ENCODE measurements around the gene TMEM134.
"Not testable (repeated sequence)": the region's sequence is repeated elsewhere in the genome, so short reads cannot be mapped to it uniquely, and the experiment has no call there.

The TMEM134 gene

DNA sequence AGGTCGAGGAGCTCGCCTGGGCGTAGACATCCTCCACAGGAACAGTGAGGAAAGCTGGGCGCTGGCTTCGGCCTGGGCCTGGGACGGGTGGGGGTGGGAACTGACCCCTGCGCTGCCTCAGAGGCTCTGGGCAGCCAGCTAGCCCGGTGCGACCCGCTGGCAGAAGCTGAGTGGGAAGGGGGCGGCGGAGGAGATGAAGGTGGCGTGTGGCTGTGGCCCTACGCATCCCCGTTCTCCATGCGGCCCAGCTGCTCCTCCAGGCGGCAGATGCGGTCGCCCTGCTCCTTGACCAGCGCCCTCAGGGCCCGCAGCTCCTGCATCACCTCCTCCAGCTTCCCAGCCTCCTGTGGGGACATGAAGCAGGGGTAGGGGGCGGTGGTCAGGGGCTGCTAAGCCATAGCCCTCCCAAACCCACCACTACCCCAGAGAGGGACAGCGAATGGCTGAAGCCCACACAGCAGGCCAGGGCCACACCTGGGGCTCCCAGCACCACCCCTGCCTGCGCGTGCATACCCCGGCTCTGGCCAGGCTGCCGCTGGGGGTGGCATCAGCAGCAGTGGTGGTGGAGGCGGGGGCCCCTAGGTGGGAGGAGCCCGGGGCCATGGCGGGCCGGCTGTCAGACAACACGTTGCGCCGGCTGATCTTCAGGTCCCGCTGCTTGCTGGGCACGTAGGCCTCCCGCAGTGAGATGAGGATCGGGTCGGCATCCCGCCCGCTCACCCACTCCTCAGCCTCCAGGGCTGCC, 30.7 kb downstream of the TMEM134 start:
- no peak for DNase-seq (ENCODE audit: low spot score)

GRCh38 chr11:67437809-67438157, 31.3 kb downstream of the TMEM134 start:
- DNase-seq (ENCODE audit: low spot score), result no peak

DNA sequence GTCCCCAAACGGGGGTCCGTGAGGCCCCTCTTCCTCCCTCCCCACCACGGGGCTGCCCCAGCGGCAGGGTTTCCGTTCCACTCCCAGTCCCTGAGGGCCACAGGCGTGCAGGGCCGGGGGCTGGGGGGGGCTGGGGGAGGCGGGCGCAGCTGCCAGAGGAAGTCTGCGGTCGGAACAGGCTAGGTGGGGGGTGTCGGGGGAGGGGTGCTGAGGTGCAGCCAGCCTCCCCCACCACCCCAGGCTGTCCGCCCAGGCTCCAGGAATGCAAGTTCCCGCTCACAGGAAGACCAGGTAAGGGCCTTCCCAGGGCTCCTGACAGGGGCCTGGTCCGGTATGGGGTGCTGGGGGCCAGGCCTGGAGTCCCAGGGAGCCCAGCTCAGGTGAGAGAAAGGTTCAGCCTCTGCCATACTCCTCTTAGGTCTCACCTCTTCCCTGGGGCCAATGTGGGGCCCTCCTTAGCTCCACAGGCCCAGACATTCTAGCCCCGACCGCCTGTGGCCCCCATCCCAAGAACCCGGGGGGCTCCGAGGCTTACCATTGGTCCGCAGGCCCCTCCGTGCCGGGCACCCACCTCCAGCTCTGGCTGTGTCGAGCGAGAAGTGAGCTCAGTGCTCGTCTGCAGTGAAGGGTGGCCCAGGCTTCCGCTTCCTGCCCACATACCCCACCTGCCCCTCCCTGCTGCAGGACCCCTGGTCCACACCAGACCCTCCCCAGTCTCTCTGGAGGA, 31.8 kb downstream of the TMEM134 start, which contains the start of gene PTPRCAP:
Gene PTPRCAP, minus strand, starts transcription at position 601 of the 727 bp plus-strand sequence. Its CDS starts 63 bp downstream, at position 538.
- DNase-seq (ENCODE audit: low spot score), result no peak

GRCh38 chr11:67436459-67437081, 32.5 kb downstream of the TMEM134 start:
- DNase-seq (ENCODE audit: low spot score), result peak; percentile 84

- DNase-seq (ENCODE audit: low spot score), result no peak
Measured at GRCh38 chr11:67435727-67436458, 33.2 kb downstream of the TMEM134 start.

- no peak for DNase-seq (ENCODE audit: low spot score)
Measured at GRCh38 chr11:67435031-67435726, 33.9 kb downstream of the TMEM134 start.

- DNase-seq (ENCODE audit: low spot score), result no peak
Measured at GRCh38 chr11:67434395-67434881, 34.6 kb downstream of the TMEM134 start.

- no peak for DNase-seq (ENCODE audit: low spot score)
Measured at GRCh38 chr11:67433536-67434394, 35.3 kb downstream of the TMEM134 start.

GRCh38 chr11:67432655-67433349, 36.2 kb downstream of the TMEM134 start:
- no peak for DNase-seq (ENCODE audit: low spot score)

GRCh38 chr11:67431346-67432249, 37.5 kb downstream of the TMEM134 start:
- no peak for DNase-seq (ENCODE audit: low spot score)

DNA sequence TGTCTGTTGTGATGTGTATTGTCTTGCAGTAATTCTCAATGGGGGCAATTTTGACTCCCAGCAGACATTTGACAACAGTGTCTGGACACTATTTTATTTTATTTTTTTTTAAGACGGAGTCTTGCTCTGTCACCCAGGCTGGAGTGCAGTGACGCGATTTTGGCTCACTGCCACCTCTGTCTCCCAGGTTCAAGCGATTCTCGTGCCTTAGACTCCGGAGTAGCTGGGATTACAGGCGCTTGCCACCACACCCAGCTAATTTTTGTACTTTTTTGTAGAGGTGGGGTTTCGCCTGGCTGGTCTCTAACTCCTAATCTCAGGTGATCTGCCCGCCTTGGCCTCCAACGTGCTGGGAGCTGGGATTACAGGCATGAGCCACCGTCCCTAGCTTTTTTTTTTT, 39.3 kb downstream of the TMEM134 start:
- no peak for DNase-seq (ENCODE audit: low spot score)

GRCh38 chr11:67429038-67429668, 39.9 kb downstream of the TMEM134 start:
- no peak for DNase-seq (ENCODE audit: low spot score)

GRCh38 chr11:67428052-67429001, 40.7 kb downstream of the TMEM134 start, which contains the start of gene RPS6KB2:
Gene RPS6KB2 (plus strand): TSS chr11:67428494. CDS start chr11:67428546, 52 bp downstream.
- DNase-seq (ENCODE audit: low spot score), result peak; percentile 100

- DNase-seq (ENCODE audit: low spot score), result not testable (repeated sequence)
Measured at GRCh38 chr11:67427364-67427859, 41.6 kb downstream of the TMEM134 start.

DNA sequence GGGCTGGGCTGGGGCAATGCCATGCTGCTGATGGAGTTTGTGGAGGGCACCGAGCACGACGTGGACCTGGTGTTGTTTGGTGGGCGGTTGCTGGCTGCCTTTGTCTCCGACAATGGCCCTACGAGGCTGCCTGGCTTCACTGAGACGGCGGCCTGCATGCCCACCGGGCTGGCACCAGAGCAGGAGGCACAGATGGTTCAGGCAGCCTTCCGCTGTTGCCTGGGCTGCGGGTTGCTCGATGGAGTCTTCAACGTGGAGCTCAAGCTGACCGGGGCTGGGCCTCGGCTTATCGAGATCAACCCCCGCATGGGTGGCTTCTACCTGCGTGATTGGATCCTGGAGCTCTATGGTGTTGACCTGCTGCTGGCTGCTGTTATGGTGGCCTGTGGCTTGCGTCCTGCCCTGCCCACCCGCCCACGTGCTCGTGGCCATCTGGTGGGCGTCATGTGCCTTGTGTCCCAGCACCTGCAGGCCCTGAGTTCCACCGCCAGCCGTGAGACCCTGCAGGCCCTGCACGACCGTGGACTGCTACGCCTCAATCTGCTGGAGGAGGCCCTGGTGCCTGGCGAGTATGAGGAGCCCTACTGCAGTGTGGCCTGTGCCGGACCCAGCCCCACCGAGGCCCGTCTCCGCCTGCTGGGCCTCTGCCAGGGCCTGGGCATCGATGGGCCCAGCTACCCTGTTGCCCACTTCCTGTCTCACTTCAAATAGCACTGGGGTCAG, 45.0 kb downstream of the TMEM134 start:
- DNase-seq (ENCODE audit: low spot score), result no peak

DNA sequence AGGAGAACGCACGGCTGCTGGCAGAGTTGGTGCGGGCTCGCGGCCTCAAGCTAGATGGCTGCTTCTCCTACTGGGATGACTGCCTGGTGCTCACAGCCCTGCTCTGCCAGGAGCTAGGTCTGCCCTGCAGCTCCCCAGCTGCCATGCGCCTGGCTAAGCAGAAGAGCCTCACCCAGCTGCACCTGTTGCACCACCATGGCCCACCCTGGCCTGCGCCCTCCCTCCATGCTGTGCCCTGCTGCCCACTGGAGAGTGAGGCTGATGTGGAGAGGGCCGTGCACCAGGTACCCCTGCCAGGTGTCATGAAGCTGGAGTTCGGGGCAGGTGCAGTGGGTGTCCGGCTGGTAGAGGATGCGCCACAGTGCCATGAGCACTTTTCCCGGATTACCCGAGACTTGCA, 45.6 kb downstream of the TMEM134 start:
- DNase-seq (ENCODE audit: low spot score), result no peak

Measured in iPS-NIHi11 (cell line).